ENCODE measurements around the gene SPEF1.

Gene SPEF1

GRCh38 chr20:3777716-3778629 is 3.3 kb downstream of the SPEF1 start:
- peak overlapping the region; percentile 93 for H3K4me2 ChIP-seq (ENCODE audit: low read length, poor library complexity, severe bottlenecking)
- H3K79me1 ChIP-seq (replicated peaks; ENCODE audit: low read length, poor library complexity, severe bottlenecking) = peaks cover 3% of the 10 kb centered on the region
- H2BK5ac ChIP-seq (ENCODE audit: low read depth, low read length, poor library complexity, severe bottlenecking) = no peak overlapping the region
- H3K36me3 ChIP-seq (ENCODE audit: control insufficient read depth in 1 of 2, insufficient read depth in 2 of 2, low read depth in 1 of 2, low read length in 2 of 2) = peaks cover 0 to 10% of the 10 kb centered on the region in 2 experiments
- H2AFZ ChIP-seq (ENCODE audit: low read depth, low read length) = peak overlapping the region; percentile 84
- peak overlapping the region; percentile 85 for H4K8ac ChIP-seq (ENCODE audit: low read length)
- H4K91ac ChIP-seq (ENCODE audit: low read length) = peak overlapping the region; percentile 84
- H3K4me3 ChIP-seq (ENCODE audit: insufficient read depth in 1 of 2, low read depth in 1 of 2, low read length in 2 of 2) = peak overlapping the region; percentile 53 to 79
- peaks cover 4% of the 10 kb centered on the region for H3K9me3 ChIP-seq (ENCODE audit: control insufficient read depth, low read length)
- H3K27ac ChIP-seq (ENCODE audit: low read length, poor library complexity, severe bottlenecking) = no peak overlapping the region
- H3K18ac ChIP-seq (ENCODE audit: low read depth in 1 of 2, low read length in 2 of 2) = peak overlapping the region; percentile 50 to 77
- peak overlapping the region; percentile 47 for H2AK5ac ChIP-seq (ENCODE audit: low read length, severe bottlenecking)
- H3K27me3 ChIP-seq (ENCODE audit: control insufficient read depth in 1 of 2, insufficient read depth in 1 of 2, low read length in 2 of 2) = peaks cover 0 to 13% of the 10 kb centered on the region in 2 experiments
- no peak overlapping the region for H2BK120ac ChIP-seq (ENCODE audit: low read depth, low read length)
- H3K4ac ChIP-seq (ENCODE audit: low read depth in 1 of 2, low read length in 2 of 2) = no peak overlapping the region
- H3K9ac ChIP-seq (ENCODE audit: low read length) = peak overlapping the region; percentile 80
- H3K14ac ChIP-seq (ENCODE audit: low read length in 2 of 2) = peak overlapping the region in 1 of 2 experiments; percentile 80
- H2BK12ac ChIP-seq (ENCODE audit: low read length in 2 of 2) = no peak overlapping the region
- H3K4me1 ChIP-seq (ENCODE audit: control insufficient read depth, insufficient read depth, low read depth, low read length) = peaks cover 20% of the 10 kb centered on the region
- peak overlapping the region; percentile 54 for H2BK15ac ChIP-seq (ENCODE audit: low read depth, poor library complexity, severe bottlenecking)
- 5% methylated on average over 70 of the region's 70 CpGs for WGBS
- peak overlapping the region in 1 of 2 experiments; percentile 61 for H3K23ac ChIP-seq (ENCODE audit: low read length in 2 of 2)
- DNase-seq = peak; percentile 52

- H3K23ac ChIP-seq (ENCODE audit: low read length in 2 of 2) = no peak overlapping the region
- peaks cover 4% of the 10 kb centered on the region for H3K9me3 ChIP-seq (ENCODE audit: control insufficient read depth, low read length)
- H2BK15ac ChIP-seq (ENCODE audit: low read depth, poor library complexity, severe bottlenecking) = peak overlapping the region; percentile 26
- H2BK120ac ChIP-seq (ENCODE audit: low read depth, low read length) = no peak overlapping the region
- H2BK5ac ChIP-seq (ENCODE audit: low read depth, low read length, poor library complexity, severe bottlenecking) = no peak overlapping the region
- peaks cover 19% of the 10 kb centered on the region for H3K4me1 ChIP-seq (ENCODE audit: control insufficient read depth, insufficient read depth, low read depth, low read length)
- H3K27ac ChIP-seq (ENCODE audit: low read length, poor library complexity, severe bottlenecking) = no peak overlapping the region
- peak overlapping the region; percentile 80 for H3K9ac ChIP-seq (ENCODE audit: low read length)
- peak overlapping the region; percentile 93 for H3K4me2 ChIP-seq (ENCODE audit: low read length, poor library complexity, severe bottlenecking)
- peak overlapping the region; percentile 84 for H2AFZ ChIP-seq (ENCODE audit: low read depth, low read length)
- no peak for DNase-seq
- H3K18ac ChIP-seq (ENCODE audit: low read depth in 1 of 2, low read length in 2 of 2) = peak overlapping the region; percentile 26 to 77
- peak overlapping the region; percentile 84 for H4K91ac ChIP-seq (ENCODE audit: low read length)
- 18% methylated on average over 16 of the region's 16 CpGs for WGBS
- H4K8ac ChIP-seq (ENCODE audit: low read length) = peak overlapping the region; percentile 85
- H3K14ac ChIP-seq (ENCODE audit: low read length in 2 of 2) = peak overlapping the region in 1 of 2 experiments; percentile 80
- H3K4ac ChIP-seq (ENCODE audit: low read depth in 1 of 2, low read length in 2 of 2) = no peak overlapping the region
- H2BK12ac ChIP-seq (ENCODE audit: low read length in 2 of 2) = no peak overlapping the region
- no peaks in the 10 kb centered on the region for H3K79me1 ChIP-seq (replicated peaks; ENCODE audit: low read length, poor library complexity, severe bottlenecking)
- no peak overlapping the region for H2AK5ac ChIP-seq (ENCODE audit: low read length, severe bottlenecking)
- peak overlapping the region; percentile 53 to 79 for H3K4me3 ChIP-seq (ENCODE audit: insufficient read depth in 1 of 2, low read depth in 1 of 2, low read length in 2 of 2)
- peaks cover 0 to 13% of the 10 kb centered on the region in 2 experiments for H3K27me3 ChIP-seq (ENCODE audit: control insufficient read depth in 1 of 2, insufficient read depth in 1 of 2, low read length in 2 of 2)
- peaks cover 0 to 4% of the 10 kb centered on the region in 2 experiments for H3K36me3 ChIP-seq (ENCODE audit: control insufficient read depth in 1 of 2, insufficient read depth in 2 of 2, low read depth in 1 of 2, low read length in 2 of 2)
These were observed 3.9 kb downstream of the SPEF1 start for GRCh38 chr20:3777381-3777715.

- no peak for DNase-seq
- peaks cover 4% of the 10 kb centered on the region for H3K9me3 ChIP-seq (ENCODE audit: control insufficient read depth, low read length)
- no peak overlapping the region for H3K14ac ChIP-seq (ENCODE audit: low read length in 2 of 2)
- no peak overlapping the region for H3K9ac ChIP-seq (ENCODE audit: low read length)
- peaks cover 0 to 13% of the 10 kb centered on the region in 2 experiments for H3K27me3 ChIP-seq (ENCODE audit: control insufficient read depth in 1 of 2, insufficient read depth in 1 of 2, low read length in 2 of 2)
- no peak overlapping the region for H3K4ac ChIP-seq (ENCODE audit: low read depth in 1 of 2, low read length in 2 of 2)
- H3K4me2 ChIP-seq (ENCODE audit: low read length, poor library complexity, severe bottlenecking) = no peak overlapping the region
- H2AK5ac ChIP-seq (ENCODE audit: low read length, severe bottlenecking) = no peak overlapping the region
- no peak overlapping the region for H4K91ac ChIP-seq (ENCODE audit: low read length)
- H2AFZ ChIP-seq (ENCODE audit: low read depth, low read length) = no peak overlapping the region
- no peak overlapping the region for H2BK12ac ChIP-seq (ENCODE audit: low read length in 2 of 2)
- no peak overlapping the region for H3K23ac ChIP-seq (ENCODE audit: low read length in 2 of 2)
- H3K36me3 ChIP-seq (ENCODE audit: control insufficient read depth in 1 of 2, insufficient read depth in 2 of 2, low read depth in 1 of 2, low read length in 2 of 2) = no peaks in the 10 kb centered on the region
- H3K18ac ChIP-seq (ENCODE audit: low read depth in 1 of 2, low read length in 2 of 2) = no peak overlapping the region
- no peak overlapping the region for H3K27ac ChIP-seq (ENCODE audit: low read length, poor library complexity, severe bottlenecking)
- H3K4me1 ChIP-seq (ENCODE audit: control insufficient read depth, insufficient read depth, low read depth, low read length) = peaks cover 16% of the 10 kb centered on the region
- no peak overlapping the region for H2BK5ac ChIP-seq (ENCODE audit: low read depth, low read length, poor library complexity, severe bottlenecking)
- no peak overlapping the region for H2BK15ac ChIP-seq (ENCODE audit: low read depth, poor library complexity, severe bottlenecking)
- H4K8ac ChIP-seq (ENCODE audit: low read length) = no peak overlapping the region
- no peak overlapping the region for H3K4me3 ChIP-seq (ENCODE audit: insufficient read depth in 1 of 2, low read depth in 1 of 2, low read length in 2 of 2)
- no peaks in the 10 kb centered on the region for H3K79me1 ChIP-seq (replicated peaks; ENCODE audit: low read length, poor library complexity, severe bottlenecking)
- H2BK120ac ChIP-seq (ENCODE audit: low read depth, low read length) = no peak overlapping the region
- WGBS = 80% methylated on average over 4 of the region's 4 CpGs
These were observed 5.7 kb downstream of the SPEF1 start for GRCh38 chr20:3775457-3776108.

GRCh38 chr20:3771552-3772058 is 9.6 kb downstream of the SPEF1 start:
- Histone ChIP-seq H3K18ac (ENCODE audit: low read depth in 1 of 2, low read length in 2 of 2) (no peak overlapping the region), H3K4me2 (ENCODE audit: low read length, poor library complexity, severe bottlenecking) (no peak overlapping the region), H2BK5ac (ENCODE audit: low read depth, low read length, poor library complexity, severe bottlenecking) (no peak overlapping the region), H4K8ac (ENCODE audit: low read length) (no peak overlapping the region), H3K23ac (ENCODE audit: low read length in 2 of 2) (no peak overlapping the region), H3K9me3 (ENCODE audit: control insufficient read depth, low read length) (peaks cover 4% of the 10 kb centered on the region), H2BK15ac (ENCODE audit: low read depth, poor library complexity, severe bottlenecking) (no peak overlapping the region), H2AFZ (ENCODE audit: low read depth, low read length) (no peak overlapping the region), H3K27me3 (ENCODE audit: control insufficient read depth in 1 of 2, insufficient read depth in 1 of 2, low read length in 2 of 2) (no peaks in the 10 kb centered on the region), H2BK12ac (ENCODE audit: low read length in 2 of 2) (no peak overlapping the region), H3K79me1 (replicated peaks; ENCODE audit: low read length, poor library complexity, severe bottlenecking) (peaks cover 9% of the 10 kb centered on the region), H3K9ac (ENCODE audit: low read length) (no peak overlapping the region), H3K4me3 (ENCODE audit: insufficient read depth in 1 of 2, low read depth in 1 of 2, low read length in 2 of 2) (no peak overlapping the region), H2BK120ac (ENCODE audit: low read depth, low read length) (no peak overlapping the region), H2AK5ac (ENCODE audit: low read length, severe bottlenecking) (no peak overlapping the region), H3K27ac (ENCODE audit: low read length, poor library complexity, severe bottlenecking) (no peak overlapping the region), H3K36me3 (ENCODE audit: control insufficient read depth in 1 of 2, insufficient read depth in 2 of 2, low read depth in 1 of 2, low read length in 2 of 2) (no peaks in the 10 kb centered on the region), H3K4me1 (ENCODE audit: control insufficient read depth, insufficient read depth, low read depth, low read length) (peaks cover 15% of the 10 kb centered on the region), H3K14ac (ENCODE audit: low read length in 2 of 2) (no peak overlapping the region), H3K4ac (ENCODE audit: low read depth in 1 of 2, low read length in 2 of 2) (no peak overlapping the region), H4K91ac (ENCODE audit: low read length) (no peak overlapping the region)
- no peak for DNase-seq
- 80% methylated on average over 5 of the region's 7 CpGs for WGBS
